ENCODE results near the gene PCDH8.

The PCDH8 gene

DNA sequence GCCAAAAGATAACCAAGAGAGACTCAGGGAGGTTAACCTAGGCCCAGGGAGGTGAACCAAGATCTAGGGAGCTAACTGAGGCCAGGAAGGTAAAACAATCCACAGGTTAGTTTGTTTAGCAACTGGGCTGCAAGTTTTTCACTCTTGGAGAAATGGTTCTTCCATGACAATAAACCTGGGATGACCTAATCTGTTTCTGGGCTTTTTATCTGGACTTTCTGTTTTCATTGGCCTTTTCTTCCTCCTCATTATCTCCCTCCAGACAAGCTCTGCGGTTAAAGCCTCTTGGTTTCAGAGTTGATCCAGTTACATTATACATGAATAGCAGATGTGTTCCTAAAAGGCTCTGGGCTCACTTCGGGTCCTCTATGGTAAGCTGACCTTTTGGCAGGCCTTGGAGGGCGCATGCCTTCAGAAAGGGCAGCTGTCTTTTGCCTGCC, 44.2 kb downstream of the PCDH8 start:
- peaks cover 32% of the 10 kb centered on the region for H3K27me3 ChIP-seq
- H3K36me3 ChIP-seq, result no peaks in the 10 kb centered on the region
- TF ChIP-seq CTCF (IDR thresholded peaks at IDR 0.05), result no peak
- H3K4me3 ChIP-seq (ENCODE audit: low read depth in 1 of 2, low read length in 1 of 2), result no peak overlapping the region
- H3K27ac ChIP-seq, result no peak overlapping the region
- peaks cover under 1 to 2% of the 10 kb centered on the region in 2 experiments for H3K4me1 ChIP-seq (ENCODE audit: control insufficient read depth in 1 of 2, insufficient read depth in 1 of 2, low read depth in 1 of 2, low read length in 1 of 2)
- H3K9me3 ChIP-seq, result no peaks in the 10 kb centered on the region

DNA sequence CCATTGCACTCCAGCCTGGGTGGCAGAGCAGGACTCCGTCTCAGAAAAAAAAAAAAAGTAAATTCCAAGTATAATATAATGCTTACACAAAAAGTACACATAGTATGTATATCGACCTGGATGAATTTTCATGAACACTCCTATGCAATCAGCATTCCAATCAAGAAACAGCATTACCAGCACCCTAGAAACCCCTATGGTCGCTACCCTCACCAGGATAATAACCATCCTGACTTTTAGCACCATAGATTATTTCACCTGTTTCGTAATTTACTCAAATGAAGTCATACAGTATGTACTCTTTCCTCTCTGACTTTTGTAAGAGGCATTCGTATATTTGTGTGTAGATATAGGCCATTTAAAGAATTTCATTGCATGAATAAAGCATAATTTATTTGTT, 47.6 kb downstream of the PCDH8 start:
- H3K4me1 ChIP-seq (ENCODE audit: control insufficient read depth in 1 of 2, insufficient read depth in 1 of 2, low read depth in 1 of 2, low read length in 1 of 2), result no peaks in the 10 kb centered on the region
- H3K4me3 ChIP-seq (ENCODE audit: low read depth in 1 of 2, low read length in 1 of 2), result no peak overlapping the region
- TF ChIP-seq CTCF (IDR thresholded peaks at IDR 0.05), result no peak
- peaks cover 48% of the 10 kb centered on the region for H3K27me3 ChIP-seq
- H3K36me3 ChIP-seq, result no peaks in the 10 kb centered on the region
- H3K9me3 ChIP-seq, result no peaks in the 10 kb centered on the region
- H3K27ac ChIP-seq, result no peak overlapping the region

DNA sequence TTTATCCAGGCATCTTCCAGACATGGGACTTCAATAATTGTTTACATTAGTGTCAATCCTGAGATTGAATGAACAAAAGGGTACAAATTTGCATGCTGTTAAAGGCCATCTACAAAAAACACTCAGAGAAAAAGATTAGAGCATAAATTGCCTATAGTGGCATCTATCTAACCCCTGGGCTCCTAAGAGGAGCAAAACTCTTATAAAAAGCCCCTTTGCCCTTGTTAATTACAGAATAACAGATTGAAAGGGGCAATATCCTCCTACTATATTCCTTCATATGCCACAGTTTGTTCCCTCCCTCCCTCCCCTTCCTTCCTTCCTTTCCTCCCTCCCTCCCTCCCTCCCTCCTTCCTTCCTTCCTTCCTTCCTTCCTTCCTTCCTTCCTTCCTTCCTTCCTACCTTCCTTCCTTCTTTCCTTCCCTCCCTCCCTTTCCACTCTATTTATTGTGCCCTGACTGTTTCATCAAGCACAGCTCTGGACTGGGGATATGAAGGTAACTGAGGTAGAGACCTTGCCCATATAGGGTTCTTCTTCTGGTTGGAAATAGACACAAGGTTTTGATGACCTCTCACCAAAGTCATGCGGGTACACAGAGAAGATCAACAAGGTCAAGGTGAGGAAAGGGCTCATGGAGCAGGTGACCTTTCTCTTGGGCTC, 49.5 kb downstream of the PCDH8 start:
- TF ChIP-seq CTCF (IDR thresholded peaks at IDR 0.05), result no peak
- Histone ChIP-seq H3K27me3 (peaks cover 43% of the 10 kb centered on the region), H3K4me1 (ENCODE audit: control insufficient read depth in 1 of 2, insufficient read depth in 1 of 2, low read depth in 1 of 2, low read length in 1 of 2) (no peaks in the 10 kb centered on the region), H3K9me3 (no peaks in the 10 kb centered on the region), H3K36me3 (no peaks in the 10 kb centered on the region), H3K27ac (no peak overlapping the region), H3K4me3 (ENCODE audit: low read depth in 1 of 2, low read length in 1 of 2) (no peak overlapping the region)

DNA sequence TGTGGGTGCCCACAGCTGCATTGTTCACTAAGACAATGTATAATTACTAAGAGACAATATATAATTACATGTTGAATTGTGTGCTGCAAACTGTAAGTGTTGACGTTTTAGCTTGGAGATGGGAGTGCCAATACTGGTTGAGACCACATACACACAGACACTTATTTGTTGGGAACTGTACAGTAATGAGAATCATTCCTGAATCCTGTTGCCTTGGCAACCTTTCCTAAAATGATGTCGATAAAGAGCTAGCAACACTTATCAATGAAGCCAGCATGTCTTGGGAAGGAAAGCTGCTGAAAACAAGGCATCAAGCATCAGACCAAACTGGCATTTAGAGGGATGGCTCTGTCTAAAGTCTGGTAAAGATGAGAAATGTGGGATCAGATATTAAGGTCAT, 51.3 kb downstream of the PCDH8 start:
- no peak overlapping the region for H3K4me3 ChIP-seq (ENCODE audit: low read depth in 1 of 2, low read length in 1 of 2)
- H3K9me3 ChIP-seq, result no peaks in the 10 kb centered on the region
- peaks cover 43% of the 10 kb centered on the region for H3K27me3 ChIP-seq
- no peak for TF ChIP-seq CTCF (IDR thresholded peaks at IDR 0.05)
- no peak overlapping the region for H3K27ac ChIP-seq
- H3K36me3 ChIP-seq, result no peaks in the 10 kb centered on the region
- H3K4me1 ChIP-seq (ENCODE audit: control insufficient read depth in 1 of 2, insufficient read depth in 1 of 2, low read depth in 1 of 2, low read length in 1 of 2), result no peaks in the 10 kb centered on the region

GRCh38 chr13:52794589-52794988, 53.9 kb downstream of the PCDH8 start:
- Histone ChIP-seq H3K36me3 (no peaks in the 10 kb centered on the region), H3K4me3 (ENCODE audit: low read depth in 1 of 2, low read length in 1 of 2) (no peak overlapping the region), H3K27ac (no peak overlapping the region), H3K4me1 (ENCODE audit: control insufficient read depth in 1 of 2, insufficient read depth in 1 of 2, low read depth in 1 of 2, low read length in 1 of 2) (no peaks in the 10 kb centered on the region), H3K9me3 (no peaks in the 10 kb centered on the region), H3K27me3 (peaks cover 38% of the 10 kb centered on the region)
- TF ChIP-seq CTCF (IDR thresholded peaks at IDR 0.05), result no peak
